Activated T-helper 17 cell treated with anti-CD3 and anti-CD28 coated beads, Interleukin-2, amount 50 U/mL, for 72 hours (primary cell): Measurements from ENCODE around the gene DUSP16. TPM values are rescaled to one million over a fixed set of nuclear protein-coding genes. Genes with fewer than 3 reads are reported as not detected.
A peak's percentile ranks its signal among the peaks of the same experiment; 100 is the strongest.
"Not testable (repeated sequence)": the region's sequence is repeated elsewhere in the genome, so short reads cannot be mapped to it uniquely, and the experiment has no call there.

Source experiments
- ATAC-seq: fragments of 150-1000 bp; cut with Tn5 transposase; replicated peaks from 2 replicates; pipeline ENCODE4 v1.10.0; 2021; ENCODE audit warnings: mild to moderate bottlenecking, moderate library complexity
- H3K27ac Mint-ChIP-seq: one replicate; pipeline ENCODE4 v1.8.0; 2022; ENCODE audit warnings: mixed read lengths
- H3K27me3 Mint-ChIP-seq: one replicate; pipeline ENCODE4 v1.8.0; 2022; ENCODE audit warnings: mixed read lengths
- H3K36me3 Mint-ChIP-seq: one replicate; pipeline ENCODE4 v1.8.0; 2022; ENCODE audit warnings: low read depth, mild to moderate bottlenecking, mixed read lengths
- H3K4me1 Mint-ChIP-seq: one replicate; pipeline ENCODE4 v1.8.0; 2022; ENCODE audit warnings: mixed read lengths
- H3K4me3 Mint-ChIP-seq: one replicate; pipeline ENCODE4 v1.8.0; 2022; ENCODE audit warnings: mild to moderate bottlenecking, mixed read lengths
- H3K9me3 Mint-ChIP-seq: one replicate; pipeline ENCODE4 v1.8.0; 2022; ENCODE audit warnings: mixed read lengths
- total RNA-seq, 2 donors: library from RNA; stranded (reverse); gene quantifications; one replicate each; pipeline ENCODE4 v1.2.3, GENCODE V29; 2022

Gene DUSP16
- total RNA-seq, 2 donors from 2014 or later = 68.8 to 125 TPM

DNA sequence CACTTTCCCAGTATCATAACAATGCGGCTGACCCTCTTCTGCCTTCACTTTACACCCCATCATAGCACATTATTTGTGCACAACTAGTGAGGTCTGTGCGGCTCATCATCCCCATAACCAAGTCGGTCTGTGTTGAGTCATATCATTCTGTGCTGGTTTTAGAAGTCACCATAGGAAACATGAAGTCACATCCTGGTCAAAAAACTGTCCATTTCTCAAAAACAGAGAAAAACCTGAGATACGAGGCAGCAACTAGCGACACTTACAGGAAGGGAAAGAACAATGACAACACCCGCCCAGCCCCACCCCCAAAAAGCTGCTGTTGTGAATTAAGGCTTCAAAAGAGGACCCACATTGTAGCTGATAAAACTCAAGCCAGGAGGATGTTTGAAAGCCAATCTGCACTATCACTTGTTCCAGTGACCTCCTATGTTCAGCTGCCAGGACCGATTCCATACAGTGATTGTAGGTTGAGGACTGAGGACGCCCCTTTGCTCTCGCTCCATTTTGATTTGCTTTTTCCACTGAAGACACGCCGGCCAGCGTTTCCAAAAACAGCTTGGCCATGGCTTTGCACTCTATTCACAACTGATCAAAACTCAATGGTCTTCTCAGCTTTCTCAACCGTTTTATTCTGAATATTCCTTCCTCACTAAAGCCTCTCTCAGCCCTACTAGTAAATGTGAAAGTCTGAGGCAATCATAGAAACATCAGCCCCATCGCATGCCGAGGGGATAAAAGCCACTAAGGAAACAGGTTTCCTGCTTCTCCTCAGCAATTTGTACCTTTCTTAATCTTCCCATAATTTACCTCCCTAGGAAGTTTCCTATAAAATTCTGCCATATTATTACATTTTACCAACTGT, 87.5 kb downstream of the DUSP16 start:
- H3K4me3 Mint-ChIP-seq = peak overlapping the region; percentile 85
- H3K27me3 Mint-ChIP-seq = no peaks in the 10 kb centered on the region
- peaks cover 21% of the 10 kb centered on the region for H3K36me3 Mint-ChIP-seq
- peak; percentile 84 for ATAC-seq
- peaks cover 70% of the 10 kb centered on the region for H3K4me1 Mint-ChIP-seq
- H3K27ac Mint-ChIP-seq = peak overlapping the region; percentile 98
- peaks cover 5% of the 10 kb centered on the region for H3K9me3 Mint-ChIP-seq

DNA sequence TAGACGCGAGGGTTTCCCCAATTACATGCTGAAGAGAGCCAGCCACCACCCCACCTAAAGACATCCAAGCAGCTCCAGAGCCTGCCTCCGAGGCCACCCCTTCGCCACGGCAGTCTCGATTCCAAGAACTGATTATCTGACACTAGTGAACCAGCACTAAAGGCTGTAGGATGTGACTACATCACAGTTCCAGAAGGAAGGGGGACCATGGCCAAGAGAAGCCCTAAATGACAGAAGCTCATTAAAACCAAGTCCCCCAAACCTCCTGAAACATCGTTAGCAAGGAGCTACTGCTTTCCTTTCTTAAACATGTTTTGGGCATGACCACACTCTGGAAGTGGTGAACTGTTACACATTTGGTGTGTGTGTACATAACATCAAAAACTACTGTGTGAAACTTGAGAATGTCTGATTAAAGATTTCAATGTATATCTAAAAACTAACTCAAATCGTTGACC, 88.2 kb downstream of the DUSP16 start:
- peak overlapping the region; percentile 85 for H3K4me3 Mint-ChIP-seq
- H3K36me3 Mint-ChIP-seq = peaks cover 27% of the 10 kb centered on the region
- ATAC-seq = peak; percentile 62
- peaks cover 5% of the 10 kb centered on the region for H3K9me3 Mint-ChIP-seq
- no peaks in the 10 kb centered on the region for H3K27me3 Mint-ChIP-seq
- H3K4me1 Mint-ChIP-seq = peaks cover 64% of the 10 kb centered on the region
- peak overlapping the region; percentile 98 for H3K27ac Mint-ChIP-seq

DNA sequence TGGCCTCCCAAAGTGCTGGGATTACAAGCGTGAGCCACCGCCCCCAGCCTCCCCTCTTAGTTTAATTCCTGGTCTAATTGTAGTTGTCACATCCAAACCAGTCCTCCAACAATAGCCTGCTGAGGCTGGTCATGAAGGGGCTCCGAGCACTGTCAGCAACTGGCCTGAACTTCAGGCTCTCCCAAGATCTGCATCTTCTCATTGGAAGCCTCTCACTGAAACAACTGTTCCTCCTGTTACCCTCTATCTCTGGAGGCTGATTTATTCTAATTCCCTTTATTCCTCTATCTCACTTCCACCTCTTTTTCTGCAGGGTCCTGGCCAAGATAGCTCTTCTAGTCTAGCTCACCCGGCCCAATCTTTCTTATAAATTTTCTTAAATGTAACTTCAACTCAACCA, 89.4 kb downstream of the DUSP16 start:
- Mint-ChIP-seq H3K4me1 (peaks cover 63% of the 10 kb centered on the region), H3K9me3 (peaks cover 5% of the 10 kb centered on the region), H3K36me3 (peaks cover 40% of the 10 kb centered on the region), H3K27me3 (no peaks in the 10 kb centered on the region), H3K27ac (peak overlapping the region; percentile 98), H3K4me3 (peak overlapping the region; percentile 85)
- no peak for ATAC-seq

DNA sequence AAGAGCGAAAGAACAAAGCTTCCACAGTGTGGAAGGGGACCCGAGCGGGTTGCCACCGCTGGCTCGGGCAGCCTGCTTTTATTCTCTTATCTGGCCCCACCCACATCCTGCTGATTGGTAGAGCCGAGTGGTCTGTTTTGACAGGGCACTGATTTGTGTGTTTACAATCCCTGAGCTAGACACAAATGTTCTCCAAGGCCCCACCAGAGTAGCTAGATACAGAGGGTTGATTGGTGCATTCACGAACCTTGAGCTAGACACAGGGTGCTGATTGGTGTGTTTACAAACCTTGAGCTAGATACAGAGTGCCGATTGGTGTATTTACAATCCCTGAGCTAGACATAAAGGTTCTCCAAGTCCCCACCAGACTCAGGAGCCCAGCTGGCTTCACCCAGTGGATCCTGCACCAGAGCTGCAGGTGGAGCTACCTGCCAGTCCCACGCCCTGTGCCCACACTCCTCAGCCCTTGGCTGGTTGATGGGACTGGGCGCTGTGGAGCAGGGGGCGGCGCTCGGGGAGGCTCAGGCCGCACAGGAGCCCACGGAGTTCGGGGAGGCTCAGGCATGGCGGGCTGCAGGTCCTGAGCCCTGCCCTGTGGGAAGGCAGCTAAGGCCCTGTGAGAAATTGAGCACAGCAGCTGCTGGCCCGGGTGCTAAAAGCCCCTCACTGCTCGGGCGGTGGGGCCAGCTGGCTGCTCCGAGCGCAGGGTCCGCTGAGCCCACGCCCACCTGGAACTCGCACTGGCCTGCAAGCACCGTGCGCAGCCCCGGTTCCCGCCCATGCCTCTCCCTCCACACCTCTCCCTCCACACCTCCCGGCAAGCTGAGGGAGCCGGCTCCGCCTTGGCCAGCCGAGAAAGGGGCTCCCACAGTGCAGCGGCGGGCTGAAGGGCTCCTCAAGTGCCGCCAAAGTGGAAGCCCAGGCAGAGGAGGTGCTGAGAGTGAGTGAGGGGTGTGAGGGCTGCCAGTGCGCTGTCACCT, 90.4 kb downstream of the DUSP16 start:
- Mint-ChIP-seq H3K36me3 (peaks cover 50% of the 10 kb centered on the region), H3K4me1 (peaks cover 66% of the 10 kb centered on the region), H3K4me3 (peak overlapping the region; percentile 72), H3K27ac (peak overlapping the region; percentile 100)
- H3K9me3 Mint-ChIP-seq, H3K27me3 Mint-ChIP-seq, ATAC-seq: not testable (repeated sequence)

DNA sequence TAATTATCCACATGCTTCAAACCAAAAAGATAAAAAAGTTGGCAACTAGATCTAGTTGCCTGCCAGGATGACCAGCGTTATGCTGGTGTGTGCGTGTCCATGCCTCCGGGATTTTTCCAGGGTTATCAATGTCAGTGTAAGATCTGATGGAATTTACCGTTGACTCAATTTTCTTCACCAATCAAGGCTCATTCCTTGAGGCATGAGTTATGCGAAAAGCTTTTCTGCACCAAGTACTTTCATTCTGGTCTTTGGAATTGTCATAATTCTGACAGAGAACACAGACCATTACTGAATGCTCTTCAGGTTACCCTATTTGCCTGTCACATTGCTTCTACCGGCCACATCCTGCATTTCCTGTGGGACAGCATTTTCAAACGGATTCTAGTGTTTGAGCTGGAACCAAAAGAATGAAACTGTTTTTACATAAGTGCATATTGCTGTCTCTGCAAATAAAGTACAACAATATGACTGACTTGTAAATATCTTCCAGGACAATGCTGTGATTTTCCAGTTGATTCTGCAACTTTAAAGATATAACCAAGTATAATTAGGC, 91.8 kb downstream of the DUSP16 start:
- H3K9me3 Mint-ChIP-seq = peaks cover 5% of the 10 kb centered on the region
- H3K4me1 Mint-ChIP-seq = peaks cover 69% of the 10 kb centered on the region
- H3K27me3 Mint-ChIP-seq = no peaks in the 10 kb centered on the region
- peak overlapping the region; percentile 100 for H3K27ac Mint-ChIP-seq
- ATAC-seq = no peak
- peaks cover 64% of the 10 kb centered on the region for H3K36me3 Mint-ChIP-seq
- H3K4me3 Mint-ChIP-seq = peak overlapping the region; percentile 72

DNA sequence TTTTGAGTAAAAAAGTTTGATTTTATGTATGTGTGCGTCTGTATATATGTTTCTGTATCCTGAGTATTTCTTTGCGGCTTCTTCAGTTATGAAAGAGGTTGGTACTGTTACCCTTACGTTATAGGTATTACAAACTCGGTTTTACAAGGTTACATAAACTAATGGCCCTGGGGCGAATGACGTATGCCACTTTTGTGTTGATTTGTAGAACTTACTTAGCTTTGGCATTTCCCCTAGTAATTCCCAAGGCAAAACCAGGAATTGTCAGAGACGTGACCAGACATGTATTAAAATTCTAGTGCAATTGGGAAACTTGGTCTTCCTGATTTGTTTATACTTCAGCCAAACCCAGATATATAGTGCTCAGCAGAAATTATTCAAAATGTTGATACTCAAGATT, 93.3 kb downstream of the DUSP16 start:
- ATAC-seq = no peak
- H3K27ac Mint-ChIP-seq = peak overlapping the region; percentile 100
- peaks cover 78% of the 10 kb centered on the region for H3K36me3 Mint-ChIP-seq
- no peaks in the 10 kb centered on the region for H3K27me3 Mint-ChIP-seq
- H3K9me3 Mint-ChIP-seq = peaks cover 5% of the 10 kb centered on the region
- H3K4me1 Mint-ChIP-seq = peaks cover 68% of the 10 kb centered on the region
- peak overlapping the region; percentile 72 for H3K4me3 Mint-ChIP-seq

DNA sequence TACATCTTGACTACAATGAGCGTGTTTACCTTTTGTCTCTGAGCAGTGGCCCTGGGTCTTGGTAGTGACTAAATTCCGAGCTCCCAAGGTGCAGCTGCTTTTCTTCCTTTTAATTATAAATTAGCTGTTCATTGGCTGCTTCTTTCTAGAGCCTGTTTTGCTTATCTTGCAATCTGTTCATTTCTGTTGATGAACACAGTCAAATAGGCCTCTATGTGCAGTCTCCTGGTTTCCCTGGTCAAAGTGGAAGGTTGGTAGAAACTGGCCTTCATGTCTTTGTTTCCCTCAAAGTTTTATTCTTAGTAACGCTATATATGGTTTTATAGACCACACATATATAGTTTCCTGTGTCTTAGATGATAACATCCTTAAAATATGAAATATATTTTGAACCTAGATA, 94.1 kb downstream of the DUSP16 start:
- Mint-ChIP-seq H3K36me3 (peaks cover 82% of the 10 kb centered on the region), H3K9me3 (peaks cover 5% of the 10 kb centered on the region), H3K27me3 (no peaks in the 10 kb centered on the region), H3K4me3 (peak overlapping the region; percentile 72), H3K4me1 (peaks cover 66% of the 10 kb centered on the region), H3K27ac (peak overlapping the region; percentile 100)
- peak; percentile 19 for ATAC-seq

DNA sequence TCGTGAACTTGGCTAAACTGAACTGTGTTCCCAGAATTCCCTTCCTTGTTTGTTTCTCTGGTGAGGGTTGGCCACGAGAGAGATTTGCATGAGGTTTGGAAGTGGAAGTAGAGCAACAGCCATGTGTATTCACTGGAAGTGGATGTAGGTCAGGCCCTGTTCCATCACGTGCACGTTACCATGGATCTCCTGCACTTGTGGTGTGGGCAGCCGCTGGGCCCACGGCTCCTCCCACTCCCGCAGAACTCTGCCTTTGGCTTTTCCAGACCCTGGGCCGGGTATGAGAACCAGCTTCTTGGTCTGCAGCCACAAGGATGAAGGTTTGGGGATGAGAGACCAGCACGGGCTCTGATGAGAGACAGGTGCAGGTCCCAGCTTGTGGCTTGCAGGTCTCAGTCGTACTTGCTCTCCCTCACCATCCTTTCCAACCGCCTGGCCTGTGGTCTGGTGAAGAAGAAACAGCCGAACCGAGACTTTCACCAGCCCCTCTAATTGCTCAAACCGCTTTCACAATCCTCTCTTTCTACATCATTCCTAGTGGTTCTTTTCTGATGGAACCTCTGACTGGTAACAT, 94.9 kb downstream of the DUSP16 start:
- ATAC-seq = peak; percentile 63
- H3K27me3 Mint-ChIP-seq = no peaks in the 10 kb centered on the region
- peak overlapping the region; percentile 100 for H3K27ac Mint-ChIP-seq
- peaks cover 63% of the 10 kb centered on the region for H3K4me1 Mint-ChIP-seq
- peaks cover 82% of the 10 kb centered on the region for H3K36me3 Mint-ChIP-seq
- H3K4me3 Mint-ChIP-seq = peak overlapping the region; percentile 72
- H3K9me3 Mint-ChIP-seq = no peaks in the 10 kb centered on the region

DNA sequence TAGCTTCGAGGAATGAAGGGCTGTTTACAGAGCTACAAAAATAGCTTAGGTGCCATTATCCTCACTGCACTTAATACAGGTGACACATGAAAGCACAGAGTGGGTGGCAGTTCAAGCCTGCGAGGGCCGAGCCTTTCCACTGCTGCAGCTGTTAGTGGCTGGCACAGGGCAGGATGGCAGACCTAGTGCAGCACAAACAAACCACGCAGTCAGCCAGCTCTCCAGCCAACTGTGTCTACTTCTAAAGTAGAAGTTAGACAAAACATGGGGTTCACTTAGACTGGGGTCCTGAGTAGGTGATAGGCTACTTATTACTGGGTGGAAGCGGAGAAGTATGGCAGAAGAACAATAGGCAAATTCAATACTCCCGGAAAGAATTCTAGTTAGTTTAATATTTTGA, 95.4 kb downstream of the DUSP16 start:
- Mint-ChIP-seq H3K27ac (peak overlapping the region; percentile 100), H3K27me3 (no peaks in the 10 kb centered on the region), H3K4me3 (peak overlapping the region; percentile 72), H3K36me3 (peaks cover 83% of the 10 kb centered on the region), H3K9me3 (no peaks in the 10 kb centered on the region), H3K4me1 (peaks cover 64% of the 10 kb centered on the region)
- peak; percentile 55 for ATAC-seq

DNA sequence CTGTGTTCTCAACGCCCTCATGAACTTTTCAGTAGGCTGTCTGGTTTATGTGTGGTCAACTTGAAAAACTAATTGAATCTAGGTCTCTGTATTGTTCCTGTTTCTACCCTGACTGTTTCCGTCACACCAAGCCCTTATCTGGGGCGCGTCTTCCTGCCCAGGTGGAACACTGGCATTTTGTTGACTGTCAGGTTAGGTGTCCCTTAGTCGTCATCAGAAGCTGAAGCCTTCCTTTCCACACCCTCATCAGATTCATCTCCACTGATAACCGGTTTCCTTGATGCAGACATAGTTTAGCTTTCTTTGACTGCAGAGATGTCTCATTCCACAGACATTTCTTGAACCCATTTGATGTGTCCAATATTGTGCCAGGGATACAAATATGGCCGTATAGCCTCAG, 96.5 kb downstream of the DUSP16 start:
- H3K4me3 Mint-ChIP-seq = peak overlapping the region; percentile 72
- peaks cover 65% of the 10 kb centered on the region for H3K4me1 Mint-ChIP-seq
- H3K9me3 Mint-ChIP-seq = no peaks in the 10 kb centered on the region
- H3K27me3 Mint-ChIP-seq = no peaks in the 10 kb centered on the region
- peak overlapping the region; percentile 100 for H3K27ac Mint-ChIP-seq
- H3K36me3 Mint-ChIP-seq = peaks cover 81% of the 10 kb centered on the region
- peak; percentile 50 for ATAC-seq

DNA sequence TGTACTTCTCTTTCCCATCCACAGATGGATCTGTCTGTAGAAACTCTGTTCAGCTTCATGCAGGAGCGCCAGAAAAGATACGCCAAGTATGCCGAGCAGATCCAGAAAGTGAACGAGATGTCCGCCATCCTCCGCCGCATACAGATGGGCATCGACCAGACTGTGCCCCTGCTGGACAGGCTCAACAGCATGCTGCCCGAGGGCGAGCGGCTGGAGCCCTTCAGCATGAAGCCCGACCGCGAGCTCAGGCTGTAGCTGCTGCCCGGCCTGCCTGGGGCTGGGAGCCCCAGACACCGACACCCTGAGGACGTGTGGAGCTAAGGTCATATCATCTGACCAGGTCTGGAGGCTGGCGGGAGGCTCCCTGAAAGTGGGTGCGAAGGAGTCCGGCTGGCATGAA, 97.1 kb downstream of the DUSP16 start:
- Mint-ChIP-seq H3K4me1 (peaks cover 62% of the 10 kb centered on the region), H3K27ac (peak overlapping the region; percentile 100), H3K9me3 (no peaks in the 10 kb centered on the region), H3K27me3 (no peaks in the 10 kb centered on the region), H3K36me3 (peaks cover 75% of the 10 kb centered on the region), H3K4me3 (peak overlapping the region; percentile 72)
- ATAC-seq = no peak

DNA sequence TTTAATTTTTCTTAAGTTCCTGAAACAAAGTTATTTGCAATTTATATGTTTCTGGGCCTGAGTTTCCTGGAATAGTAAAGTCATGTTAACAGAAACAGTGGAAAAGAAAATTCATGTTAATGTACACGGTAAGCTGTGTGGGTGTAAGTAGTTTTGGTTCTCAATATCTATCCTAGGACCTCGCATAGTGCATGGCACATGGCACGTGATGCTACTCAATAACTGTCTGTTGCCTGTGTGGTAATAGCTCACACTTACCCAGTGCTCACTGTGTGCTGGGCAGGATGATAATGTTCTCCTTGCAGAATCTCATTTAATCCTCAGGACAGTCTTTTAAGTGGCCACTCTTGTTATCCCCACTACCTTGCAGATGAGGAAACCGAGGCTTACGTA, 100.7 kb downstream of the DUSP16 start:
- peak; percentile 76 for ATAC-seq
- Mint-ChIP-seq H3K4me3 (peak overlapping the region; percentile 72), H3K27me3 (no peaks in the 10 kb centered on the region), H3K9me3 (no peaks in the 10 kb centered on the region), H3K36me3 (peaks cover 47% of the 10 kb centered on the region), H3K4me1 (peaks cover 57% of the 10 kb centered on the region), H3K27ac (peak overlapping the region; percentile 83)

DNA sequence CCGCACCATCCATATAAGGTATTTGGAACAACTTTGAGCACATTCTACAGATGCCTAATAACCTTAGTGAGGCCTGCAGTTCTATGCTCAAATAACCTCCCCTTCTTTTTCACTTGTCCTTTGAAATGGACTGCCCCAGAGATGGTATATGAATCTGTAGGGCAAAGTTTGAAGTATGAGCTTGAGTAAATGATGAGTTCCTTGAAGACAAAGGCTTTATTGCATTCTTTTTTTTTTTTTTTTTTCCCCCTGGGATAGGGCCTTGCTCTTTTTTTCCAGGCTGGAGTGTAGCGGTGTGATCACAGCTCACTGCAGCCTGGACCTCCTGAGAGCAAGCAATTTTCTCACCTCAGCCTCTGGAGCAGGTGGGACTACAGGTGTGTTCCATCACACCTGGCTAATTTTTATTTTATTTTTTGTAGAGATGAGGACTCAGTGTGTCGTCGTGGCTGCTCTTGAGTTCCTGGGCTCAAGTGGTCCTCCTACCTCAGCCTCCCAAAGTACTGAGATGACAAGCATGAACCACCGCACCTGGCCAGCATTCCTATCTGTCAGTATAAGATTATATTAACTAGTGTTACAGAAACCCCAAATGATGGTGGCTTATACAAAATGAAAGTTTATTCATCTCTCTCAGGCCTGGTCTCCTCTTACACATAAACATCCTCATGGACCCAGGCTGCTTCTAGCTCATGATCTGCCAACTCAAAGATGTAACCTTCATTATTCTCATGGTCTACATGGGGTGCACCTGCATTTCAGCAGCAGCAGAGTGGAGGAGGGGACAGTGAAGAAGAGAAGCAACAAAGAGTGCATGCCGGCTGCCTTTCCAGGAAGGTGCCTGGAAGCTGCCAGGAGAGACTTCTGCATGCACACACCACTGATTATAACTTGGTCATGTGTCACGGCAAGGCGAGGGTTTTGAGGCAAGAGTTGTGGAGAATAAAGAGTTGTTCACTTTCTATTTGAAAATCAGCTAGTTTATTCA, 101.4 kb downstream of the DUSP16 start:
- ATAC-seq = peak; percentile 43
- H3K9me3 Mint-ChIP-seq = no peaks in the 10 kb centered on the region
- peak overlapping the region; percentile 72 for H3K4me3 Mint-ChIP-seq
- peaks cover 42% of the 10 kb centered on the region for H3K36me3 Mint-ChIP-seq
- H3K4me1 Mint-ChIP-seq = peaks cover 54% of the 10 kb centered on the region
- H3K27ac Mint-ChIP-seq = peak overlapping the region; percentile 83
- no peaks in the 10 kb centered on the region for H3K27me3 Mint-ChIP-seq
